HCEC 1CT (cell line): ENCODE data around the gene EIF2S3B.
"Not testable (repeated sequence)": the region's sequence is repeated elsewhere in the genome, so short reads cannot be mapped to it uniquely, and the experiment has no call there.

Source experiments
- DNase-seq: peaks from one replicate; pipeline ENCODE4 v3.0.0-alpha.2; 2017

EIF2S3B gene

GRCh38 chr12:10505620-10506019 is at the start of gene EIF2S3B:
TSS of gene EIF2S3B (plus strand) at chr12:10505890. CDS start at chr12:10505903, 13 bp downstream.
- DNase-seq, result no peak

DNA sequence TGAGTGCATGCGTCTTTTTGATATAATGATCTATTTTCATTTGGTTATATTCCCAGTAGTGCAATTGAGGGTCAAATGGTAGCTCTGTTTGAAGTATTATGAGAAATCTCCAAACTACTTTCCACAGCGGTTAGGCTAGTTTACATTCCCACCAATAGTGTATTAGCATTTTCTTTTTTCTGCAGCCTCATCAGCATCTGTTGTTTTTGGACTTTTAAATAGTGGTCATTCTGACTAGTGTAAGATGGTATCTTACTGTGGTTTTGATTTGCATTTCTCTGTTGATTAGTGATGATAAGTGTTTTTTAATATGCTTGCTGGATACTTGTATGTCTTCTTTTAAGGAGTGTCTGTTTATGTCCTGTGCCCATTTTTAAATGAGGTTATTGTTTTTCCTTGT is 48.8 kb upstream of the EIF2S3B start:
- DNase-seq, result no peak

GRCh38 chr12:10457760-10458159 is 47.9 kb upstream of the EIF2S3B start:
- DNase-seq, result no peak

GRCh38 chr12:10466311-10466710 is 39.4 kb upstream of the EIF2S3B start:
- DNase-seq, result no peak

DNA sequence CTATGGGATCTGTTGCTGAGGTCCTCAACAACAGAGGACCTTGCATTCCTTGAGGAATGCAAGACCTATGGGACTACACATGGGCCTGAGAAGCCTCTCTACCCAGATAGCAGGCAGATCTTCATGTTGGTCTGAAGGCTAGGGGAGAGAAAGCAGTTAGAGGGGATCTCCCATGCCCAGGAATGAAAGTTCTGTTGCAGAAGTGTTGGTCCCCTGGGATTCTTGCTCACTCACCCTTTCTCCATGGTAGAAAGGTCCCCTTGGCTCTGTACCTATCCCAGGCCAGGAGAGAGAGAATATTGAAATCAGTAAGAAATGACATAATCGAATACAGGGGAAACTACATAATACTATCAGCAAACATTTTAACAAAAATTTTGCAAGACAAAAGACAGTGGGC is 36.0 kb upstream of the EIF2S3B start:
- DNase-seq, result no peak

DNA sequence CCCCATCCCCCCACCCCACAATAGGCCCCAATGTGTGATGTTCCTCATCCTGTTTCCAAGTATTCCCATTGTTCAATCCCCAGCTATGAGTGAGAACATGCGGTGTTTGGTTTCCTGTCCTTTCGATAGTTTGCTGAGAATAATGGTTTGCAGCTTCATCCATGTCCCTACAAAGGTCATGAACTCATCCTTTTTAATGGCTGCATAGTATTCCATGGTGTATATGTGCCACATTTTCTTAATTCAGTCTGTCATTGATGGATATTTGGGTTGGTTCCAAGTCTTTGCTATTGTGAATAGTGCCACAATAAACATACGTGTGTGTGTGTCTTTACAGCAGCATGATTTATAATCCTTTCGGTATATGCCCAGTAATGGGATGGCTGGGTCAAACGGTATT is 32.9 kb upstream of the EIF2S3B start:
- not testable (repeated sequence) for DNase-seq

DNA sequence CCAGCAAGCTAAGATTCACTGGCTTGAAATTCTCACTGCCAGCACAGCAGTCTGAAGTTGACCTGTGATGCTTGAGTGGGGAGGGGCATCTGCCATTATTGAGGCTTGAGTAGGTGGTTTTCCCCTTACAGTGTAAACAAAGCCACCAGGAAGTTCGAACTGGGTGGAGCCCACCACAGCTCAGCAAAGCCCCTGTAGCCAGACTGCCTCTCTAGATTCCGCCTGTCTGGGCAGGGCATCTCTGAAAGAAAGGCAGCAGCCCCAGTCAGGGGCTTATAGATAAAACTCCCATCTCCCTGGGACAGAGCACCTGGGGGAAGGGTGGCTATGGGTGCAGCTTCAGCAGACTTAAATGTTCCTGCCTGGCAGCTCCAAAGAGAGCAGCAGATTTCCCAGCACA is 23.8 kb upstream of the EIF2S3B start:
- DNase-seq, result not testable (repeated sequence)

DNA sequence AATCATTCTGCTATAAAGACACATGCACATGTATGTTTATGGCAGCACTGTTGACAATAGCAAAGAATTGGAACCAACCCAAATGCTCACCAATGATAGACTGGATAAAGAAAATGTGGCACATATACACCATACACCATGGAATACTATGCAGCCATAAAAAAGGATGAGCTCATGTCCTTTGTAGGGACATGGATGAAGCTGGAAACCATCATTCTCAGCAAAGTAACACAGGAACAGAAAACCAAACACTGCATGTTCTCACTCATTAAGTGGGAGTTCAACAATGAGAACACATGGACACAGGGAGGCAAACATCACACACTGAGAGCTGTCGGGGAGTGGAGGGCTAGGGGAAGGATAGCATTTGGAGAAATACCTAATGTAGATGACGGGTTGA is 18.4 kb upstream of the EIF2S3B start:
- not testable (repeated sequence) for DNase-seq

DNA sequence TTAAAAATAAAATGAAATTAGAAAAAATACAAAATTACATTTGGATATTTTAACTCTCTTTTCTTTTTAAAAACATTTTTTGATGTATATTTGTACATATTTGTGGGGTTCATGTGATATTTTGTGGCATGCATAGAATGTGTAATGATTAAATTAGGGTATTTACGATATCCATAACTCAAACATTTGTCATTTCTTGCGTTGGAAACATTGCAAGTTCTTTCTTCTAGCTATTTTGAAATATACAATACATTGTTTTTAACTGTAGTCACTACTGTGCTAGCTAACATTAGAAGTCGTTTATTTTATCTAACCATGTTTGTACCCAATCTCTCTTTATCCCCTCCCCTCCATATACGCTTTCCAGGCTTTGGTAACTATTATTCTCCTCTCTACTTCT is 13.9 kb upstream of the EIF2S3B start:
- peak; percentile 52 for DNase-seq

GRCh38 chr12:10497602-10498001 is 8.1 kb upstream of the EIF2S3B start:
- DNase-seq, result no peak

GRCh38 chr12:10498042-10498441 is 7.6 kb upstream of the EIF2S3B start:
- DNase-seq, result no peak

DNA sequence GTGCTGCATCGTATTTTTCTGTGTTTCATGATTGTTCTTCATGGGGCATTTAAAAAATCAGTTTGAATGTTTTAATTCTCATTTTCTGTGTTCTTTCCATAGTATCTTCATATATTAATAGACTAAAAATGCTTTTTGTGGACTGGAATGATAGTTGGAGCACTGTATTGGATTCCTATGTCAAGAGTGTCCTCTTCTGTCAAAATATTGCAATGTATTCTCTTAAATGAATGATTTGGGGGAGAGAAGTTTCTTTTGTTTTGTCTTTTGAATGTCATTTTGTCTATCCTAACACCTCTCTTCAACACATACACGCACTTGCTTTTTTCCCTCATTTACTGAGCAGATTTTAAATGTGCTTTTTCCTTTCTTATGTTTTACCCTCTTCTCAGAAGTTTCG is 4.7 kb upstream of the EIF2S3B start:
- DNase-seq, result peak; percentile 60

DNA sequence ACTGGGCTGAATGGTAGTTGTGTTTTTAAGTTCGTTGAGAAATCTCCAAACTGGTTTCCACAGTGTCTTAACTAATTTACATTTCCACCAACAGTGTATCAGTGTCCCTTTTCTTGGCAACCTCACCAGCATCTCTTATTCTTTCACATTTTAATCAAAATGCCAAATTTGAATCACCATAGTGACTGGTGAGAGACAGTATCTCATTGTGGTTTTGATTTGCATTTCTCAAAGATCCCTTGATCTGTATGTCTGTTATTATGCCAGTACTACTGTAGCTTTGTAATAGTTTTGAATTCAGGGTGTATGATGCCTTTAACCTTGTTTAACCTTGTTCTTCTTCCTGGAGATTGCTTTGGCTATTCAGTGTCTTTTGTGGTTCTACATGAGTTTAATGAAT is 2.2 kb upstream of the EIF2S3B start:
- DNase-seq, result no peak

DNA sequence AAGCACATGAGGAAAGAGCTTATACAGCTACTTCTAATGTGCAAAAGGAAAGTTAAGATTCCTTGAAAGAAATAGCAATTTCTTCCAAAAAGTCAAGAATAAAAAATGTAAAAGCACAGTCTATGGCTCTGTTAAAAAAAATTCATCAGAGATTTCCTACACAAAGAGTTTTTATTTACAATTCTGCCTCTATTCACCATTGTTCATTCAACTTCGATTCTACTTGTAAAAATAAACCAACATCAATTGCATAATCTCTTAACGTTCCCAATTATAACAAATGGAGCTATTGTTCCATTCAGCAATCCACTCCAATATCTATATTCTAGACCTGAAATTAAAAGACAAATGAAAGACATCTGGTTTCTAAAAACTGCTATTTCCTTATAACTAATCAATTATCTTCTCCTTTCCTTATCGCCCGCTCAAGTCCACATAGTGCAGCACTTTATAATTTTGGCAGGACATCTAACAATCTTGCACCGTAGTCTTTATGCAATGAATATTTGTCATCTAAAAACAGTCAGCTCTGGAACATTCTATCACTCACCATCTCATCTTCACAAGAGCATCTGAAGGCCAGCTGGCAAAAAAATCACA is 6.2 kb downstream of the EIF2S3B start:
- DNase-seq, result no peak

GRCh38 chr12:10512798-10513197 is 7.1 kb downstream of the EIF2S3B start:
- DNase-seq, result no peak

DNA sequence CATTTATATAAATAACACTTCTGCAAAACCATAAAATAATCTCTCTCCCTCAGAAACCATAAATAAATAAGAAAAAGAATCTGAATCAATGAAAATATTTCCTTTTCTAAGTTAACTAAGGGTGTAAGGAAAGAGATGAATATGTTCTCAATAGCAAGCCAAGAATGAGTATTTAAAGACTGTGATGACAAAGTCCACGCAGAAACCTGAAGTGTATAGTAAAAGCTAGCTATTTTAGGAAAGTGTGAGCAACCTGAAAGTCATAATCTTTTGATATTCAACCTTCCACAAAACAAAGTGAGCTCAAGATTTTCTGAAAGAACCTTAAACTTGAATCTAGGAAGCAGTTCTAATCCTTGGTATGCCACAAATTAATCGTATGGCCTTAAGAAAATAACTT is 15.9 kb downstream of the EIF2S3B start:
- no peak for DNase-seq

DNA sequence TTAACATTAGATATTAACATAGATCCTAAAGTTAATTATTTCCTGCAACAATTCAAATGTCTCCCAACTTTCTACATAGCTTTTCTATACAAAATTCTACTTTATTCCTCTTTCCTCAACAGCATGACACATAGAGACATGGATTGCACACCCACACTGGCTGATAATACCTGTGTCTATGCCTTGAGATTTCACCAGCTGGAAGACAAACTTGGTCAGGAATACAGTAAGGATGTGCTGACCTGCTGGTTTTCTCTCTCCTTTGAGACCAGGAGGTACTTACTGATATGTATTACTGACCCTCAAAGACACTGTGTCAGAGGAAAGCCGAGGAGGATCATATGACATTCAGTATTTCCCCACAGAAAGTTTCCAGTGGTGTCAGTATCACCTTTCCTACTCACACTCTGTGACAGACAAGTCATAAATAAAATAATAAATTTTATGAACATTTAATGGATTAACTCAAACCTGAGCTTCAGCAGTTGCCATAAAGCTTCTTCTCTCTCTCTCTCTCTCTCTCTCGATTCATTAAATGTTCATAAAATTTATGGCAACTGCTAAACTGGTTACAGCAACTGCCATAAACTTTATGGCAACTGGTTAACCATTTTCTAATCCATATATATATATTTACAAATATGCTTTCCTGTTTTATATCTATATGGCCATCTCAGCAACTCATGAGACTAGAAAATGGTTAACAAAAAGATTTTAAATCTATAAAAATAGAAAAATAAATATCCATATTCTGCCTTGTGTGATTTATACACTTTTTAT is 22.7 kb downstream of the EIF2S3B start:
- no peak for DNase-seq

DNA sequence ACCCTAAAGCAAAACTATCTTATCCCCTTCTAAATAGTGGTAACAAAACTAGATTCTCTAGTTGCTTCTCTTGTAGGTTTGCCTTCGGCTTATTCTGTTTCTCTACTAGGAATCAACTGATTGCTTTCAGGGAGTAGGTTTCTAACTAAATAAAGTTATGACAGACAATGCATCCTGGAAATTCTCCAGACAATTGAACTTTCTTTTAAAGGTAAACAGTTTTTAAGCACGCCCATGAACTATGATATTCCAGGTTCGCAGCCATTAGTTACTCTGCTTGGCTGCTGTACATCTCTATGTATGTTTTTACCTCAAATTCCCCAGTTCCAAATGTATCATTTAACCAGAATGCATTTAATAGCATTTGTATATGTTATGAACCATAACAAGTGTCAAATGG is 23.9 kb downstream of the EIF2S3B start:
- DNase-seq, result no peak

DNA sequence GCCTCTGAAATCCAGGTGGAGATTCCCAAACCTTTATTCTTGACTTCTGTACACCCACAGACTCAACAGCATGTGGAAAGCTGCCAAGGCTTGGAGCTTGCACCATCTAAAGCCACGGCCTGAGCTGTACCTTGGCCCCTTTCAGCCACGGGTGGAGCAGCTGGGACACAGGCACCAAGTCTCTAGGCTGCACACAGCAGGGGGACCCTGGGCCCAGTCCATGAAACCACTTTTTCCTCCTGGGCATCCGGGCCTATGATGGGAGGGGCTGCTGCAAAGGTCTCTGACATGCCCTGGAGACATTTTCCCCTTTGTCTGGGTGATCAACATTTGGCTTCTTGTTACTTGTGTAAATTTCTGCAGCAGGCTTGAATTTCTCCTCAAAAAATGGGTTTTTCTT is 32.0 kb downstream of the EIF2S3B start:
- DNase-seq, result no peak

- peak; percentile 71 for DNase-seq
Observed at GRCh38 chr12:10540776-10541205, 35.1 kb downstream of the EIF2S3B start.

GRCh38 chr12:10543499-10543898 is 37.8 kb downstream of the EIF2S3B start:
- DNase-seq, result no peak

DNA sequence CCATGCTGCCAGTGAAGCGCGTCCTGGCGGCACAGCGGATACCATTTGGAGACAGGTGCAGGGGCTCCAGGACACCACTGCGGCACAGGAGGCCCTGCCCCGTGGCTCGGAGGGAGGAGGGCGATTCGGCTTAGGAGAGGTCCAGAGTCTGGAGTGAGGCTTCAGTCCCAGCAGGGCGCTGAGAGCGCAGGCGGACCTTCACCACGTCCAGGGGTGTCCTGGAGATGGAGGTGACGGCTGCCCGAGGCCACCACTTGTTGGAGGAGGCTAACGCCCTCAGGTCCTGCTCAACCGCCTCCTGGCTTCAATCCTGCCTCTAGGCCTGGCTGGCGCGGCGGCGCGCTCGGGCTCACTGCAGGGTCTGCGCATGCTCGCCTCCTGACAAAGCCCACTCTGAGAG is 45.7 kb downstream of the EIF2S3B start:
- DNase-seq, result no peak

GRCh38 chr12:10553148-10553547 is 47.5 kb downstream of the EIF2S3B start:
- DNase-seq, result no peak

DNA sequence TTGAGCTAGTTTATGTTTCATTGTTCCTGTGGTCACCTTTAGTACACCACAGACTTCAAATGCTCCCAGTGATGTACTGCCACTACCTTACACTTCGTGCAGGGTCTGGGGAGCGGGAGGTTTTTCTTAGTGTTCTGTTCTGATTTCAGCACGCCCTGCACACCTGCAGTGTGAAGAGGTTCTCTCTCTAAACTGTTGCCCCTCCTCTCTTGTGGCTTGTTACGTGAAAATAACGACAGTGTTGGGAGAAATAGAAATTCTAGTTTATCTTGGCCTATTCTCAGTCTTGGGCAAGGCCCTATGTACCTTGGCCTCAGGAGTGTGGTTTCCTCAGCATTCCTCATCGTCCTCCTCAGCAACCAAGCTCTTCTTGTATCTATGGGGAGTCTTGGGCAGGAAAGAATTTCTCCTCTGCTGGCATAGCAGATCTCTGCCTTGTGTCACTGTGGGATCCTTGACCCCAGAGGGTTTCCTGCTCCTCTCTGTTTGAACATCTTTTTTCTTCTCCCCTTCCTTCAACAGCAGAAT is 48.6 kb downstream of the EIF2S3B start:
- DNase-seq, result no peak
